GM12878 (cell line): Measurements from ENCODE around the gene ZC3H7B.
A peak's percentile ranks its signal among the peaks of the same experiment; 100 is the strongest.

Source experiments
- ATF2 ChIP-seq: IDR thresholded peaks from 2 replicates; pipeline ENCODE4 v1.6.1; 2012; ENCODE audit warnings: low read length, inconsistent platforms
- CTCF ChIP-seq, 3 experiments: IDR thresholded peaks in 2 of 3; conservative IDR thresholded peaks in 1 of 3; 2 replicates each; pipeline ENCODE4 v1.5.1; 2011; ENCODE audit warnings: low read depth in 3 of 3, low read length in 3 of 3, mild to moderate bottlenecking in 3 of 3, control low read depth in 2 of 3, moderate library complexity in 2 of 3, inconsistent platforms in 1 of 3, mixed read lengths in 1 of 3; ENCODE audit not compliant: control insufficient read depth in 2 of 3, insufficient read depth in 1 of 3; ENCODE audit errors: extremely low read depth in 1 of 3
- HCFC1 ChIP-seq: fragments of 150-350 bp; IDR thresholded peaks from 2 replicates; pipeline ENCODE4 v1.6.1; 2014; ENCODE audit warnings: low read length
- HDAC6 ChIP-seq: fragments of 200-600 bp; sonication (generic); IDR thresholded peaks from one replicate; pipeline ENCODE4 v1.8.0; 2017; ENCODE audit warnings: antibody characterized with exemption; ENCODE audit not compliant: unreplicated experiment
- IRF3 ChIP-seq: fragments of 450-650 bp; IDR thresholded peaks from 2 replicates; pipeline ENCODE4 v1.6.1; 2014; ENCODE audit warnings: mild to moderate bottlenecking
- POLR2A ChIP-seq: IDR thresholded peaks from 2 replicates; pipeline ENCODE4 v1.6.1; 2011; ENCODE audit warnings: low read depth, mild to moderate bottlenecking, low read length
- PRDM15 ChIP-seq: fragments of 450-650 bp; formaldehyde crosslinking; IDR thresholded peaks from 2 replicates; pipeline ENCODE4 v1.4.0; 2020; ENCODE audit warnings: mild to moderate bottlenecking, moderate library complexity
- SREBF2 ChIP-seq: IDR thresholded peaks from 2 replicates; pipeline ENCODE4 v1.6.1; 2012; ENCODE audit warnings: mild to moderate bottlenecking, low read length
- SRF ChIP-seq, 2 experiments: IDR thresholded peaks; 2 replicates each; pipeline ENCODE4 v1.6.1; 2011; ENCODE audit warnings: low read depth in 2 of 2, low read length in 2 of 2, mild to moderate bottlenecking in 1 of 2, moderate library complexity in 1 of 2
- ZBTB4 ChIP-seq: fragments of 450-650 bp; formaldehyde crosslinking; IDR thresholded peaks from 2 replicates; pipeline ENCODE4 v1.4.0; 2022; ENCODE audit warnings: mild to moderate bottlenecking, moderate library complexity

- peak; percentile 77 for TF ChIP-seq POLR2A
- no peak for TF ChIP-seq PRDM15 (CRISPR knock-in tag)
- no peak for TF ChIP-seq IRF3
- TF ChIP-seq CTCF (IDR thresholded peaks at IDR 0.05 in 2 of 3, conservative IDR thresholded peaks at IDR 0.05 in 1 of 3; ENCODE audit: control insufficient read depth in 2 of 3, extremely low read depth in 1 of 3, insufficient read depth in 1 of 3, low read depth in 3 of 3, low read length in 3 of 3) = no peak
- no peak for TF ChIP-seq ATF2
- TF ChIP-seq ZBTB4 (CRISPR knock-in tag) = no peak
- TF ChIP-seq HDAC6 = no peak
- TF ChIP-seq SRF (IDR thresholded peaks at IDR 0.05; ENCODE audit: low read depth in 2 of 2, low read length in 2 of 2) = no peak
- TF ChIP-seq HCFC1 = no peak
- TF ChIP-seq SREBF2 = no peak
These were observed 79.6 kb downstream of the ZC3H7B start for GRCh38 chr22:41380993-41381328.
